Stimulated activated naive CD4-positive, alpha-beta T cell treated with Interleukin-2 at 50 U/mL for 16 hours (primary cell): Measurements from ENCODE around the gene PIGL.
"Not testable (repeated sequence)": the region's sequence is repeated elsewhere in the genome, so short reads cannot be mapped to it uniquely, and the experiment has no call there.

Experiments
- DNase-seq: peaks from one replicate; lab custom pipeline; 2025; lab: John Stamatoyannopoulos, UW

PIGL gene

GRCh38 chr17:16217002-16217635 is at the start of gene PIGL:
PIGL (plus strand) TSS chr17:16217210; CDS start chr17:16217227, 17 bp downstream.
- DNase-seq: peak; percentile 85

- DNase-seq: no peak
Measured at GRCh38 chr17:16171613-16172012, 45.4 kb upstream of the PIGL start.

GRCh38 chr17:16178836-16179235 is 38.2 kb upstream of the PIGL start:
- DNase-seq: no peak

- DNase-seq: no peak
Measured at GRCh38 chr17:16181581-16181980, 35.4 kb upstream of the PIGL start.

GRCh38 chr17:16187642-16188041 is 29.4 kb upstream of the PIGL start:
- no peak for DNase-seq

GRCh38 chr17:16189791-16190348 is 27.1 kb upstream of the PIGL start:
- no peak for DNase-seq

GRCh38 chr17:16190703-16191360 is 26.2 kb upstream of the PIGL start:
- DNase-seq: no peak

GRCh38 chr17:16191604-16192003 is 25.4 kb upstream of the PIGL start:
- DNase-seq: no peak

GRCh38 chr17:16194307-16194835 is 22.6 kb upstream of the PIGL start:
- not testable (repeated sequence) for DNase-seq

GRCh38 chr17:16197276-16197675 is 19.7 kb upstream of the PIGL start:
- no peak for DNase-seq

GRCh38 chr17:16199093-16199492 is 17.9 kb upstream of the PIGL start:
- no peak for DNase-seq

GRCh38 chr17:16201693-16202131 is 15.3 kb upstream of the PIGL start:
- not testable (repeated sequence) for DNase-seq

- not testable (repeated sequence) for DNase-seq
Measured at GRCh38 chr17:16202554-16203500, 14.2 kb upstream of the PIGL start.

- DNase-seq: not testable (repeated sequence)
Measured at GRCh38 chr17:16204763-16205162, 12.2 kb upstream of the PIGL start.

GRCh38 chr17:16211590-16211989 is 5.4 kb upstream of the PIGL start:
- no peak for DNase-seq

GRCh38 chr17:16212793-16213192 is 4.2 kb upstream of the PIGL start:
- DNase-seq: no peak

GRCh38 chr17:16214190-16215001 is 2.6 kb upstream of the PIGL start:
- DNase-seq: no peak

GRCh38 chr17:16215002-16215272 is 2.1 kb upstream of the PIGL start:
- peak; percentile 37 for DNase-seq

GRCh38 chr17:16215273-16215964 is 1.6 kb upstream of the PIGL start, which contains the start of gene NCOR1:
NCOR1 (minus strand) TSS chr17:16215534; CDS start chr17:16194569, 20,965 bp downstream.
- peak; percentile 88 for DNase-seq

- DNase-seq: no peak
Measured at GRCh38 chr17:16215965-16216316, 1.1 kb upstream of the PIGL start.
